Neural cell (in vitro differentiated cells): Measurements from ENCODE around the gene DENND1A.

Experiments used
- EP300 ChIP-seq: fragments of 450-650 bp; conservative IDR thresholded peaks from 2 replicates; pipeline ENCODE4 v1.6.1; 2014; ENCODE audit warnings: antibody characterized with exemption, mild to moderate bottlenecking, moderate library complexity; ENCODE audit not compliant: poor library complexity, severe bottlenecking
- POLR2AphosphoS5 ChIP-seq: IDR thresholded peaks from 2 replicates; pipeline ENCODE4 v1.6.1; 2012
- RAD21 ChIP-seq: fragments of 450-650 bp; conservative IDR thresholded peaks from 2 replicates; pipeline ENCODE4 v1.6.1; 2014; ENCODE audit warnings: antibody characterized with exemption, mild to moderate bottlenecking, moderate library complexity
- SMC3 ChIP-seq: fragments of 450-650 bp; conservative IDR thresholded peaks from 2 replicates; pipeline ENCODE4 v1.6.1; 2014; ENCODE audit warnings: antibody characterized with exemption, mild to moderate bottlenecking, moderate library complexity; ENCODE audit not compliant: poor library complexity
- TF ChIP-seq, protein P1 (sequence below): fragments of 450-650 bp; IDR thresholded peaks from 2 replicates; pipeline ENCODE4 v1.5.1; 2014; ENCODE audit warnings: antibody characterized with exemption, mild to moderate bottlenecking, moderate library complexity; ENCODE audit not compliant: poor library complexity, severe bottlenecking

DNA sequence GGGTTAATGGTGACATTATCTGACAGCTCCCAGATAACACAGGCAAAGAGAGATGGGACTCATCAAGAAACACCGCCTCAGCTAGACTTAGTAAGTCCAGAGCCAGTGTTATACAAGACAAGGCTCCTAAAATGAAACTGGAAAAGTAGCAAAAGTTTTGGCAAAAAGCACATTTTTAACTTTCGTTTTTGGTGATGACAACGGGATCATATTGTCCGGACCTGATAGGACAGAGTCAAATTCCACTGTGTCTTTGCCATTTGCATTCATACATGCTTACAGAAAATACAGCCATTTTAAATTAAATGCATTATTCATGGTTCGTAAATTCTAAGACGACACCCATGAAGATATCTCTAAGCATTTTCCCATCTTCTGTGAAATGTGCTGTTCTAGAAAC lies 421.9 kb downstream of the DENND1A start:
- TF ChIP-seq SMC3, result no peak
- TF ChIP-seq POLR2AphosphoS5, result no peak
- TF ChIP-seq, protein P1, sequence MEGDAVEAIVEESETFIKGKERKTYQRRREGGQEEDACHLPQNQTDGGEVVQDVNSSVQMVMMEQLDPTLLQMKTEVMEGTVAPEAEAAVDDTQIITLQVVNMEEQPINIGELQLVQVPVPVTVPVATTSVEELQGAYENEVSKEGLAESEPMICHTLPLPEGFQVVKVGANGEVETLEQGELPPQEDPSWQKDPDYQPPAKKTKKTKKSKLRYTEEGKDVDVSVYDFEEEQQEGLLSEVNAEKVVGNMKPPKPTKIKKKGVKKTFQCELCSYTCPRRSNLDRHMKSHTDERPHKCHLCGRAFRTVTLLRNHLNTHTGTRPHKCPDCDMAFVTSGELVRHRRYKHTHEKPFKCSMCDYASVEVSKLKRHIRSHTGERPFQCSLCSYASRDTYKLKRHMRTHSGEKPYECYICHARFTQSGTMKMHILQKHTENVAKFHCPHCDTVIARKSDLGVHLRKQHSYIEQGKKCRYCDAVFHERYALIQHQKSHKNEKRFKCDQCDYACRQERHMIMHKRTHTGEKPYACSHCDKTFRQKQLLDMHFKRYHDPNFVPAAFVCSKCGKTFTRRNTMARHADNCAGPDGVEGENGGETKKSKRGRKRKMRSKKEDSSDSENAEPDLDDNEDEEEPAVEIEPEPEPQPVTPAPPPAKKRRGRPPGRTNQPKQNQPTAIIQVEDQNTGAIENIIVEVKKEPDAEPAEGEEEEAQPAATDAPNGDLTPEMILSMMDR, result no peak
- TF ChIP-seq EP300, result no peak
- TF ChIP-seq RAD21, result no peak
